Natural killer cell (primary cell): ENCODE data around the gene E2F4. TPM values are rescaled to one million over a fixed set of nuclear protein-coding genes. Genes with fewer than 3 reads are reported as not detected.

ENCODE experiments used
- ATAC-seq, 3 donors: fragments of 150-1000 bp in 2 of 3; fragments of 200-7000 bp in 1 of 3; cut with Tn5 transposase; 1 replicate in 1 of 3; 2 replicates in 2 of 3; pipeline ENCODE4 v1.10.0; 2021; ENCODE audit warnings: mild to moderate bottlenecking in 2 of 3, moderate library complexity in 2 of 3
- DNase-seq, 2 donors: peaks; one replicate each; pipeline versions ENCODE4 v3.0.0 to v3.0.0-alpha.2; 2013 to 2021; ENCODE audit warnings: mixed read lengths in 1 of 2
- H3K27ac ChIP-seq: one replicate; pipeline ENCODE4 v1.5.1; 2013; ENCODE audit warnings: mild to moderate bottlenecking, low read length
- H3K27me3 ChIP-seq: one replicate; pipeline ENCODE4 v1.6.1; 2013; ENCODE audit warnings: low read length; ENCODE audit not compliant: control insufficient read depth, insufficient read depth
- H3K36me3 ChIP-seq: one replicate; pipeline ENCODE4 v1.6.1; 2013; ENCODE audit warnings: low read length; ENCODE audit not compliant: control insufficient read depth, insufficient read depth
- H3K4me1 ChIP-seq: one replicate; pipeline ENCODE4 v1.6.1; 2013; ENCODE audit warnings: low read length; ENCODE audit not compliant: control insufficient read depth, insufficient read depth
- H3K4me3 ChIP-seq: one replicate; pipeline ENCODE4 v1.5.1; 2013; ENCODE audit warnings: low read length
- H3K9me3 ChIP-seq: one replicate; pipeline ENCODE4 v1.6.1; 2013; ENCODE audit warnings: low read length; ENCODE audit not compliant: control insufficient read depth, insufficient read depth
- H3K27ac Mint-ChIP-seq, 2 donors: one replicate each; pipeline ENCODE4 v1.8.0; 2022; ENCODE audit warnings: mild to moderate bottlenecking in 2 of 2, mixed read lengths in 2 of 2, moderate library complexity in 1 of 2
- H3K27me3 Mint-ChIP-seq, 2 donors: one replicate each; pipeline ENCODE4 v1.8.0; 2022; ENCODE audit warnings: low read depth in 2 of 2, mixed read lengths in 2 of 2
- H3K36me3 Mint-ChIP-seq: one replicate; pipeline ENCODE4 v1.8.0; 2022; ENCODE audit warnings: mixed read lengths
- H3K4me1 Mint-ChIP-seq, 2 donors: one replicate each; pipeline ENCODE4 v1.8.0; 2022; ENCODE audit warnings: mixed read lengths in 2 of 2
- H3K4me3 Mint-ChIP-seq: one replicate; pipeline ENCODE4 v1.8.0; 2022; ENCODE audit warnings: mild to moderate bottlenecking, moderate library complexity, mixed read lengths
- H3K9me3 Mint-ChIP-seq, 2 donors: one replicate each; pipeline ENCODE4 v1.8.0; 2022; ENCODE audit warnings: mixed read lengths in 2 of 2
- CTCF ChIP-seq: fragments of 200-600 bp; IDR thresholded peaks from one replicate; pipeline ENCODE4 v1.8.0; 2022; ENCODE audit warnings: antibody characterized with exemption
- WGBS: methylation state at CpG from one replicate; pipeline ENCODE4 v1.1.7; 2013; ENCODE audit warnings: missing lambda C conversion rate; ENCODE audit not compliant: insufficient coverage; 5-methylcytosine and 5-hydroxymethylcytosine counted together
- intact Hi-C: fragments of 100-400 bp; cut with micrococcal nuclease; formaldehyde crosslinking; loops from one replicate; pipeline ENCODE4 v1.14.2; 2022
- total RNA-seq, 4 donors: library from RNA; stranded (reverse); fragments of 120-200 nt in 1 of 4; gene quantifications; one replicate each; pipeline versions ENCODE4 v1.2.3 to v1.2.4, GENCODE V29; 2013 to 2022

E2F4 gene
- total RNA-seq, 3 donors from 2014 or later (not counting 1 experiment from before 2014, with no cell fraction given): 57.6 to 91.7 (median 74.5) TPM

GRCh38 chr16:67180166-67180565 lies 11.8 kb upstream of the E2F4 start:
- 94% methylated on average over 16 of the region's 16 CpGs for WGBS
- H3K27me3 Mint-ChIP-seq: peaks cover 0 to 4% of the 10 kb centered on the region in 2 donors
- DNase-seq (no peak), ATAC-seq (no peak)
- no peak overlapping the region for H3K4me3 ChIP-seq
- no peak overlapping the region for H3K4me3 Mint-ChIP-seq
- no peaks in the 10 kb centered on the region for H3K9me3 ChIP-seq
- no peaks in the 10 kb centered on the region for H3K36me3 Mint-ChIP-seq
- H3K27ac Mint-ChIP-seq: no peak overlapping the region
- no peak overlapping the region for H3K27ac ChIP-seq
- H3K4me1 Mint-ChIP-seq: peaks cover 8 to 30% of the 10 kb centered on the region in 2 donors
- no peak for TF ChIP-seq CTCF
- no peaks in the 10 kb centered on the region for H3K36me3 ChIP-seq
- no peaks in the 10 kb centered on the region for H3K9me3 Mint-ChIP-seq
- H3K27me3 ChIP-seq: no peaks in the 10 kb centered on the region
- intact Hi-C loops: no loop called here
- peaks cover 32% of the 10 kb centered on the region for H3K4me1 ChIP-seq

GRCh38 chr16:67181346-67181745 lies 10.6 kb upstream of the E2F4 start:
- Histone ChIP-seq H3K9me3 (no peaks in the 10 kb centered on the region), H3K4me3 (no peak overlapping the region), H3K36me3 (no peaks in the 10 kb centered on the region), H3K27ac (no peak overlapping the region), H3K4me1 (peaks cover 37% of the 10 kb centered on the region), H3K27me3 (peaks cover 1% of the 10 kb centered on the region)
- Mint-ChIP-seq H3K4me1 (peaks cover 13 to 27% of the 10 kb centered on the region in 2 donors), H3K27ac (no peak overlapping the region), H3K4me3 (no peak overlapping the region), H3K36me3 (no peaks in the 10 kb centered on the region), H3K9me3 (no peaks in the 10 kb centered on the region), H3K27me3 (peaks cover 0 to 8% of the 10 kb centered on the region in 2 donors)
- no peak for DNase-seq
- ATAC-seq: no peak
- no peak for TF ChIP-seq CTCF
- 99% methylated on average over 2 of the region's 2 CpGs for WGBS
- intact Hi-C loops: no loop called here

DNA sequence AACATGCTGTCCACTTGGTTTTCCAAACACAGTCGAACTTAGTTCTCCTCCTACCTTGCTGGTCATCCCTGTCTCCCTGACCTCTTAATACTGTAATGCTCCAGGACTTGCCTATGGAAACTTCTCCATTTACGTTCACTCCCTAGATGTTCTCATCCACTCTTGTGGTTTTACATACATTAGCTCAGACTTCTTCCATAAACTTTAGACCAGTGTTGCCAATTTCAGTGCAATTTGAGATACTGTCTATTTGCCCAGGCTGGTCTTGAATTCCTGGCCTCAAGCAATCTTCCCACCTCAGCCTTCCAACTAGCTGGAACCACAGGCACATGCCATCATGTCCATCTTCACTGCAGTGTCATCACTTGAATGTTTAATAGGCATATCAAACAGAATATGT lies 9.7 kb upstream of the E2F4 start:
- Mint-ChIP-seq H3K4me3 (no peak overlapping the region), H3K27ac (no peak overlapping the region), H3K36me3 (no peaks in the 10 kb centered on the region), H3K4me1 (peaks cover 13 to 26% of the 10 kb centered on the region in 2 donors), H3K9me3 (no peaks in the 10 kb centered on the region), H3K27me3 (peaks cover 0 to 8% of the 10 kb centered on the region in 2 donors)
- H3K4me1 ChIP-seq: peaks cover 37% of the 10 kb centered on the region
- no peak overlapping the region for H3K27ac ChIP-seq
- 83% methylated on average over 2 of the region's 2 CpGs for WGBS
- ATAC-seq (no peak), DNase-seq (no peak)
- intact Hi-C loops: loop anchor here (2.0 kb wide), 1 partner anchor 65 kb away; the partner anchor contains the start of gene FHOD1
- H3K4me3 ChIP-seq: no peak overlapping the region
- no peaks in the 10 kb centered on the region for H3K36me3 ChIP-seq
- TF ChIP-seq CTCF: no peak
- H3K27me3 ChIP-seq: peaks cover 2% of the 10 kb centered on the region
- H3K9me3 ChIP-seq: no peaks in the 10 kb centered on the region

- no peak for ATAC-seq
- WGBS: 15% methylated on average over 9 of the region's 11 CpGs
- peaks cover 2% of the 10 kb centered on the region for H3K27me3 ChIP-seq
- no peaks in the 10 kb centered on the region for H3K36me3 Mint-ChIP-seq
- H3K4me3 Mint-ChIP-seq: no peak overlapping the region
- H3K9me3 ChIP-seq: no peaks in the 10 kb centered on the region
- intact Hi-C loops: loop anchor here (1.0 to 2.0 kb wide), 3 partner anchors 9 to 64 kb away; partner anchors contain the start of genes E2F4, FBXL8, FHOD1 and TRADD
- DNase-seq: no peak
- peak overlapping the region; percentile 63 for H3K4me3 ChIP-seq
- TF ChIP-seq CTCF: no peak
- H3K4me1 ChIP-seq: peaks cover 29% of the 10 kb centered on the region
- H3K4me1 Mint-ChIP-seq: peaks cover 8 to 19% of the 10 kb centered on the region in 2 donors
- H3K27ac ChIP-seq: peak overlapping the region; percentile 79
- H3K27ac Mint-ChIP-seq: no peak overlapping the region
- H3K9me3 Mint-ChIP-seq: no peaks in the 10 kb centered on the region
- peaks cover 0 to 8% of the 10 kb centered on the region in 2 donors for H3K27me3 Mint-ChIP-seq
- no peaks in the 10 kb centered on the region for H3K36me3 ChIP-seq
These were observed 8.7 kb upstream of the E2F4 start for GRCh38 chr16:67183284-67183626.
